HAP-1 (cell line): ENCODE measurements around the gene SCAF11.
"Not testable (repeated sequence)": the region's sequence is repeated elsewhere in the genome, so short reads cannot be mapped to it uniquely, and the experiment has no call there.

Experiments
- DNase-seq, 2 experiments: peaks; one replicate each; pipeline ENCODE4 v3.0.0-alpha.2; 2016 to 2020; ENCODE audit warnings: low spot score in 2 of 2
- H3K27me3 ChIP-seq: fragments of 250-450 bp; sonication (Bioruptor Pico); 2 replicates; pipeline ENCODE4 v1.5.1; 2020; ENCODE audit warnings: low read depth, mild to moderate bottlenecking, moderate library complexity
- H3K36me3 ChIP-seq: fragments of 250-450 bp; sonication (Bioruptor Pico); replicated peaks from 2 replicates; pipeline ENCODE4 v1.5.1; 2020; ENCODE audit warnings: mild to moderate bottlenecking
- H3K4me1 ChIP-seq: fragments of 250-450 bp; sonication (Bioruptor Pico); 2 replicates; pipeline ENCODE4 v1.5.1; 2020; ENCODE audit warnings: mild to moderate bottlenecking
- H3K4me3 ChIP-seq: fragments of 250-450 bp; sonication (Bioruptor Pico); 2 replicates; pipeline ENCODE4 v1.5.1; 2020; ENCODE audit warnings: mild to moderate bottlenecking, moderate library complexity
- H3K9me3 ChIP-seq: fragments of 250-450 bp; sonication (Bioruptor Pico); 2 replicates; pipeline ENCODE4 v1.5.1; 2020; ENCODE audit warnings: mild to moderate bottlenecking, moderate library complexity
- in situ Hi-C: fragments of 300-500 bp; cut with MboI; formaldehyde crosslinking; loops from 3 replicates; pipeline ENCODE4 v1.14.3; 2020; ENCODE audit warnings: low sequenced_read_pairs, inconsistent platforms, mixed read lengths

Gene SCAF11

DNA sequence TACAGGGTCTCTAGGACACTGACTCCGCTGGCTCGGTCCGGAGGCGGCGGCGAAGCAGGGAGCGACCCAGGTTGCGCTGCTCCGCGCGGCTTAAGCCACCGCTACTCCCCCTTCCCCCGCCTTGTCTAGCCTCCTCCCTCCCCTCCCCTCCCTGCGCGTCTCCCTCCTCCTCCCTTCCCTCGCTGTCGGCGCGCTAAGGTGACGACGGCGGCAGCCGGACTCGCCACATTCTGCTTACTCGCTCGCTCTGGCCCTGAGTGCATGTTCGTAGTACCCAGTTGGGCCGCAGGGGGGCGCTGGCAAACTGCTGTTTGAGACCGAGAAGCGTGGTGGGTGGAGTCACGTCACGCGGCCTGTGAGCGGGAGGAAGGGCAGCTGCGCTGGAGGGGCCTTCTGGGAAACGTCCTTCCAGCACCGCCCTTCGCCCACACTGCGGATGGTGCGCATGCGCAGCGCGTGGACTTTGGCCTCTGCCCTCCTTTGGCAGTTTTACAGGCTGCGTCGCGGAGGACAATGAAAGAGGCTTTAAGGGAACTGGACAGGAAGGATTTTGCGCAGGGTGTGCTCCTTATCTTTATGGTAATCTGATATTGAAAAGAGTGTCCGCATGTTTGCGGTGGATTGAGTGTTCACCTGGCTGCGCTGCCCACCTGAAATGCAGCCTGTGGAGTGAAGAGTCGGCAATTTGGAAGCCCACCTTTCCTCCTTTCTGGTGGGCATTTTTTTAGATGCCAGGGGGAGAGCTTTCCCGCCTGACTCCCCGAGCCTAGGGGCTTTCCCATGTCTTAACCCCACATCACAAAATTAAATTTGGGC, at the start of gene SCAF11:
Gene SCAF11 (minus strand): TSS at position 107 of the 816 bp plus-strand sequence. CDS start 26,407 bp downstream, outside the sequence.
- H3K4me3 ChIP-seq: peak within 1 kb of the TSS; percentile 92

DNA sequence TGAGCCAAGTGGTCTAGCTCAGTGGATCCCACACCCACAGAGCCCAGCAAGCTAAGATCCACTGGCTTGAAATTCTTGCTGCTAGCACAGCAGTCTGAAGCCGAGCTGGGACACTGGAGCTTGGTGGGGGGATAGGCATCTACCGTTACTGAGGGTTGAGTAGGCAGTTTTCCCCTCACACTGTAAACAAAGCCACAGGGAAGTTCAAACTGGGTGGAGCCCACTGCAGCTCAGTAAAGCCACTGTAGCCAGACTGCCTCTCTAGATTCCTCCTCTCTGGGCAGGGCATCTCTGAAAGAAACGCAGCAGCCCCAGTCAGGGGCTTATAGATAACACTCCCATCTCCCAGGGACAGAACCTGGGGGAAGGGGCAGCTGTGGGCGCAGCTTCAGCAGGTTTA, 46.7 kb upstream of the SCAF11 start:
- in situ Hi-C loops, H3K36me3 ChIP-seq, DNase-seq, H3K4me3 ChIP-seq, H3K27me3 ChIP-seq, H3K4me1 ChIP-seq, H3K9me3 ChIP-seq: not testable (repeated sequence)

More for the DNA sequence above, at the start of gene SCAF11:
- Histone ChIP-seq H3K9me3 (no peaks in the 10 kb centered on the region), H3K27me3 (no peaks in the 10 kb centered on the region), H3K4me1 (peaks cover 16% of the 10 kb centered on the region), H3K36me3 (peaks cover 4% of the 10 kb centered on the region; the same call in 1 of the 2 replicates)
- peak; percentile 99 to 100 for DNase-seq
- in situ Hi-C loops: loop anchor here (25.0 kb wide), 1 partner anchor 272 kb away; the partner anchor contains the start of gene SLC38A1

GRCh38 chr12:46027172-46027571, 36.8 kb upstream of the SCAF11 start:
- H3K9me3 ChIP-seq: no peaks in the 10 kb centered on the region; the same call in 1 of the 2 replicates
- in situ Hi-C loops: no loop called here

GRCh38 chr12:46024099-46024498, 33.7 kb upstream of the SCAF11 start:
- Histone ChIP-seq H3K4me1 (no peaks in the 10 kb centered on the region), H3K4me3 (no peak overlapping the region), H3K9me3 (no peaks in the 10 kb centered on the region; the same call in 1 of the 2 replicates), H3K27me3 (no peaks in the 10 kb centered on the region), H3K36me3 (no peaks in the 10 kb centered on the region)
- no peak for DNase-seq
- in situ Hi-C loops: no loop called here

More at GRCh38 chr12:46027172-46027571, 36.8 kb upstream of the SCAF11 start:
- no peaks in the 10 kb centered on the region for H3K4me1 ChIP-seq
- no peak for DNase-seq
- no peak overlapping the region for H3K4me3 ChIP-seq
- H3K36me3 ChIP-seq: no peaks in the 10 kb centered on the region
- no peaks in the 10 kb centered on the region; the same call in 1 of the 2 replicates for H3K27me3 ChIP-seq

DNA sequence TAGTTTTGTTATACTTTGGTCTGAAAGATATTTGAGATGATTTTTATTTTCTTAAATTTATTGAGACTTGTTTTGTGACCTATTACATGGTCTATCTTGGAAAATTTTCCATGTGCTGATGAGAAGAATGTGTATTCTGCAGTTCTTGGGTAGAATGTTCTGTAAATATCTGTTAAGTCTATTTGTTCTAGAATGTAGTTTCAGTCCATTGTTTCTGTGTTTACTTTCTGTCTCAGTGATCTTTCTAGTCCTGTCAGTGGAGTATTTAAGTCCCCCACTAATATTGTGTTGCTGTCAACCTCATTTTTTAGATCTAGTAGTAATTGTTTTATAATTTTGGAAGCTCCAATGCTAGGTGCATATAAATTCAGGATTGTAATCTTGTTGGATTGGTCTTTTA, 30.4 kb upstream of the SCAF11 start:
- in situ Hi-C loops: no loop called here
- Histone ChIP-seq H3K36me3 (no peaks in the 10 kb centered on the region), H3K4me3 (no peak overlapping the region), H3K4me1 (no peaks in the 10 kb centered on the region), H3K9me3 (no peaks in the 10 kb centered on the region), H3K27me3 (no peaks in the 10 kb centered on the region)
- no peak for DNase-seq

GRCh38 chr12:46018712-46019111, 28.3 kb upstream of the SCAF11 start:
- H3K4me3 ChIP-seq, H3K36me3 ChIP-seq, H3K27me3 ChIP-seq, H3K4me1 ChIP-seq, H3K9me3 ChIP-seq, in situ Hi-C loops, DNase-seq: not testable (repeated sequence)

GRCh38 chr12:46017866-46018375, 27.5 kb upstream of the SCAF11 start:
- H3K36me3 ChIP-seq, H3K27me3 ChIP-seq, H3K9me3 ChIP-seq, in situ Hi-C loops, H3K4me1 ChIP-seq, DNase-seq, H3K4me3 ChIP-seq: not testable (repeated sequence)

DNA sequence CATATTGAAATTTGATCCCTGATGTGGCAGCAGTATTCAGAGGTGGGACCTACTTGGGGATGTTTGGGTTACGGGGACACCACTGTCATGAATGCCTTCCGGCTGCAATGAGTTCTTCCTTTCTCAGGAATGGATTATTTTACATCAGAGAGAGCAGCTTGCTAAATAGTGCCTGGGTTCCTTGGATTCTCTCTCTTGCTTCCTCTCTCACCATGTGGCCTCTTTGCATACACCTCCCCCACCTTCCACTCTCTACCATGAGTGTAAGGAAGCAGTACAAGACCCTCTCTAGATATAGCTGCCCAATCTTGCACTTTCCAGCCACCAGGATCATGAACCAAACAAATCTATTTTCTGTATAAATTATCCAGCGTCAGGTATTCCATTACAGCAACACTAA, 15.4 kb upstream of the SCAF11 start:
- no peaks in the 10 kb centered on the region for H3K36me3 ChIP-seq
- H3K27me3 ChIP-seq: no peaks in the 10 kb centered on the region
- H3K9me3 ChIP-seq: no peaks in the 10 kb centered on the region
- H3K4me3 ChIP-seq: no peak overlapping the region
- in situ Hi-C loops: no loop called here
- no peaks in the 10 kb centered on the region for H3K4me1 ChIP-seq
- no peak for DNase-seq

DNA sequence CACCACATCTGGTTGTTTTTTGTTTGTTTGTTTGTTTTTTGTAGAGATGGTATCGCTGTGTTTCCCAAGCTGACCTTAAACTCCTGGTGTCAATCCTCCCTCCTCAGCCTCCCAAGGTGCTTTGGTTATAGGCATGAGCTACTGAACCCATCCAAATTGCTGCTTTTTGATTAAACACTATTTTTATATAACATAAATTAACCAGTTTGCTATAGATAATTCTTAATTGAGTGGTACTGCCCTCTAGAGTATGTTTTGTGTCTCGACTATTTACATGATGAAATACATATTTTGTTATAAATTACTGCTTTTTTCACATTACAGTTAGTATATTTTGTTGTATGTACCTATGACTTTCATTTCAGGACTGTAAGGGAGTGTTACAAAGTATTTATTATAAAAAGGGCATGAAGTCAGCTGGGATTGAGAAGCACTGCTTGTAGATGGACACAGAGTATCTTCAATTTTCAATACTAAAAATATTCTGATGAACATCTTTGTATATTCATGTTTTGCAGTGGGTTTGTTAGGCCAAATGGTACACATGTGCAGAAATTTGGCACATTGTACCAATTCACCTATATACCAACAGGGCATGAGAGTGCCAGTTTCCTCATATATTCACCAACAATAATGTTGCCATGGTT, 14.9 kb upstream of the SCAF11 start:
- in situ Hi-C loops: no loop called here
- H3K27me3 ChIP-seq: no peaks in the 10 kb centered on the region
- no peaks in the 10 kb centered on the region for H3K36me3 ChIP-seq
- H3K4me3 ChIP-seq: no peak overlapping the region
- no peaks in the 10 kb centered on the region for H3K9me3 ChIP-seq
- no peak for DNase-seq
- H3K4me1 ChIP-seq: no peaks in the 10 kb centered on the region

DNA sequence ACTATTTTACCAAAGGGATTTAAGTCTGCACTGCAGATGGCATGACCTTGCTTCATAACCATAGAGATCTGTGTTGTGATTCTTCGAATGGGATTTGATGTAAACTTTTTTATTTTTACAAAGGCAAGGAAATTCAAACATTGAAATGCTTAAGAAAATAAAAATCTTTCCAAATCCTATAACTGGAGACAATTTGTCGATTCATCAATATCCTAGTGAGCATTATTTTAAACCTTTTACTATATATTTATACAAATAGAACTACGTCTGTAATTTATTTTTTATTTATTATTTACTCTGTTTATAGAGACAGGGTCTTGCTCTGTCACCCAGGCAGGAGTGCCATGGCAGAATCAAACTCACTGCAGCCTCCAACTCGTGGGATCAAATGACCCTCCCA, 14.3 kb upstream of the SCAF11 start:
- DNase-seq: no peak
- Histone ChIP-seq H3K4me1 (no peaks in the 10 kb centered on the region), H3K9me3 (no peaks in the 10 kb centered on the region), H3K4me3 (no peak overlapping the region), H3K27me3 (no peaks in the 10 kb centered on the region), H3K36me3 (no peaks in the 10 kb centered on the region)
- in situ Hi-C loops: no loop called here

DNA sequence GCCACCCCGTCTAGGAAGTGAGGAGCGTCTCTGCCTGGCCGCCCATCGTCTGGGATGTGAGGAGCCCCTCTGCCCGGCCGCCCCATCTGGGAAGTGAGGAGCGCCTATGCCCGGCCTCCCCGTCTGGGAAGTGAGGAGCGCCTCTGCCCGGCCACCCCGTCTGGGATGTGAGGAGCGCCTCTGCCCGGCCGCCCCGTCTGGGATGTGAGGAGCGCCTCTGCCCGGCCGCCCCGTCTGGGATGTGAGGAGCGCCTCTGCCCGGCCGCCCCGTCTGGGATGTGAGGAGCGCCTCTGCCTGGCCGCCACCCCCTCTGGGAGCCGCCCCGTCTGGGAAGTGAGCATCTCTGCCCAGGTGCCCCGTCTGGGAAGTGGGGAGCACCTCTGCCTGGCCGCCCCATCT, 9.7 kb upstream of the SCAF11 start:
- H3K4me3 ChIP-seq, H3K4me1 ChIP-seq, DNase-seq, H3K36me3 ChIP-seq, in situ Hi-C loops, H3K27me3 ChIP-seq, H3K9me3 ChIP-seq: not testable (repeated sequence)

GRCh38 chr12:45994736-45995135, 4.4 kb upstream of the SCAF11 start:
- Histone ChIP-seq H3K27me3 (no peaks in the 10 kb centered on the region), H3K4me1 (peaks cover 9% of the 10 kb centered on the region), H3K36me3 (no peaks in the 10 kb centered on the region), H3K4me3 (no peak overlapping the region), H3K9me3 (no peaks in the 10 kb centered on the region)
- in situ Hi-C loops: loop anchor here (25.0 kb wide), 1 partner anchor 268 kb away; the partner anchor contains the start of gene SLC38A1
- no peak for DNase-seq

GRCh38 chr12:45991284-45992249, 1.2 kb upstream of the SCAF11 start:
- in situ Hi-C loops: loop anchor here (25.0 kb wide), 1 partner anchor 271 kb away; the partner anchor contains the start of gene SLC38A1
- H3K4me1 ChIP-seq: peaks cover 16% of the 10 kb centered on the region
- no peaks in the 10 kb centered on the region for H3K27me3 ChIP-seq
- H3K9me3 ChIP-seq: no peaks in the 10 kb centered on the region
- H3K4me3 ChIP-seq: peak overlapping the region; percentile 92
- DNase-seq: peak; percentile 76 to 84
- no peaks in the 10 kb centered on the region for H3K36me3 ChIP-seq
